HTERT RPE-1 (cell line): Measurements from ENCODE around the gene HOXB7.

ENCODE experiments used
- in situ Hi-C: fragments of 300-500 bp; cut with MboI; formaldehyde crosslinking; loops from 4 replicates; pipeline ENCODE4 v1.14.3; 2020; ENCODE audit warnings: low sequenced_read_pairs

Gene HOXB7

GRCh38 chr17:48569674-48570324, 41.0 kb downstream of the HOXB7 start:
- in situ Hi-C loops = no loop called here

- in situ Hi-C loops = no loop called here
These were observed 41.6 kb downstream of the HOXB7 start for GRCh38 chr17:48569240-48569582.

- in situ Hi-C loops = no loop called here
These were observed 42.1 kb downstream of the HOXB7 start for GRCh38 chr17:48568499-48569239.

- in situ Hi-C loops = no loop called here
These were observed 43.0 kb downstream of the HOXB7 start for GRCh38 chr17:48567646-48568354.

GRCh38 chr17:48567209-48567608, 43.6 kb downstream of the HOXB7 start:
- in situ Hi-C loops = no loop called here

GRCh38 chr17:48566717-48567116, 44.1 kb downstream of the HOXB7 start:
- in situ Hi-C loops = no loop called here

GRCh38 chr17:48565925-48566710, 44.7 kb downstream of the HOXB7 start:
- in situ Hi-C loops = no loop called here

GRCh38 chr17:48565022-48565554, 45.7 kb downstream of the HOXB7 start:
- in situ Hi-C loops = no loop called here

- in situ Hi-C loops = no loop called here
These were observed 46.4 kb downstream of the HOXB7 start for GRCh38 chr17:48564188-48565021.

- in situ Hi-C loops = no loop called here
These were observed 47.0 kb downstream of the HOXB7 start for GRCh38 chr17:48563867-48564187.

- in situ Hi-C loops = no loop called here
These were observed 47.4 kb downstream of the HOXB7 start for GRCh38 chr17:48563385-48563838.

GRCh38 chr17:48562934-48563333, 47.9 kb downstream of the HOXB7 start:
- in situ Hi-C loops = no loop called here

GRCh38 chr17:48561884-48562810, 48.7 kb downstream of the HOXB7 start:
- in situ Hi-C loops = no loop called here

GRCh38 chr17:48559840-48560817, 50.7 kb downstream of the HOXB7 start:
- in situ Hi-C loops = no loop called here

GRCh38 chr17:48559122-48559839, 51.5 kb downstream of the HOXB7 start:
- in situ Hi-C loops = no loop called here

GRCh38 chr17:48558831-48559121, 52.0 kb downstream of the HOXB7 start:
- in situ Hi-C loops = no loop called here

GRCh38 chr17:48558057-48558830, 52.6 kb downstream of the HOXB7 start:
- in situ Hi-C loops = no loop called here
